Mononuclear cell (primary cell): ENCODE results near the gene ATRN. TPM values are rescaled to one million over a fixed set of nuclear protein-coding genes. Genes with fewer than 3 reads are reported as not detected.

ENCODE experiments used
- H3K27me3 ChIP-seq: 2 replicates; pipeline ENCODE4 v1.6.0; 2011; ENCODE audit warnings: low read length, control low read depth; ENCODE audit not compliant: insufficient read depth
- H3K4me1 ChIP-seq: 2 replicates; pipeline ENCODE4 v1.5.1; 2011; ENCODE audit warnings: mild to moderate bottlenecking, low read length, control low read depth; ENCODE audit not compliant: insufficient read depth
- H3K4me3 ChIP-seq: 2 replicates; pipeline ENCODE4 v1.5.1; 2011; ENCODE audit warnings: mild to moderate bottlenecking, low read length, moderate library complexity
- H3K9me3 ChIP-seq: 2 replicates; pipeline ENCODE4 v1.5.1; 2011; ENCODE audit warnings: low read depth, mild to moderate bottlenecking, control low read depth, low read length
- total RNA-seq: library from RNA; depleted of rRNA; stranded (reverse); fragments of >200 nt; gene quantifications from one replicate; pipeline ENCODE4 v1.2.3, GENCODE V29; 2012

The ATRN gene
- total RNA-seq, 1 donor: 11.6 TPM

DNA sequence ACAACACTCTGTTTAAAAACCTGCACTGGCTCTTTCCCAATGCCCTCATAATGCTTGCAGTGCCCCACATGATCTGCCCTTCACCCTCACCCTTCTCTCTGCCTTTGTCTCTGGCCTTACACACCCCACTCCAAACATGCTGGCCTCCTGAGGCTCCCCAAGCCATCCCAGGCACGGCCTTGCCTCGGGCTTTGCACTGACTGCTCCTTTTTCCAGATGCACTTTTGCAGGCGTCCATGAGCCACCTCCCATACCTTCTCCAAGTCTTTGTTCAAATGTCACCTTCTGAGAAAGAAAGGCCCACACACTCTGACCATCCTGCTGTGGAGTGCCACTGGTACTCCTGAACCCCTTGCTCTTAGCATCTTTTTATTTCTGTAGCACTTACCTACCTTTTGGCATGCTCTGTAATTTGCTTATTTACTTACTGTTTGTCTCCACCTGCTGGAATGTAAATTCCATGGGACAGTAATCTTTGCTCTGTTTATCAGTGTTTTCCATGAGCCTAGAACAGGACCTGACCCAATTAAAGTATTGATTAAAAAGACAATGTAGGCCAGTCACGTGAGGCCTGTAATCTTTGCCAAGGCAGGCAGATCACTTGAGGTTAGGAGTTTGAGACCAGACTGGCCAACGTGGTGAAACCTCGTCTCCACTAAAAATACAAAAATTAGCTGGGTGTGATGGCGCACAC is 161.6 kb downstream of the ATRN start:
- H3K27me3 ChIP-seq: no peaks in the 10 kb centered on the region
- no peaks in the 10 kb centered on the region for H3K4me1 ChIP-seq
- no peaks in the 10 kb centered on the region for H3K9me3 ChIP-seq
- no peak overlapping the region for H3K4me3 ChIP-seq

DNA sequence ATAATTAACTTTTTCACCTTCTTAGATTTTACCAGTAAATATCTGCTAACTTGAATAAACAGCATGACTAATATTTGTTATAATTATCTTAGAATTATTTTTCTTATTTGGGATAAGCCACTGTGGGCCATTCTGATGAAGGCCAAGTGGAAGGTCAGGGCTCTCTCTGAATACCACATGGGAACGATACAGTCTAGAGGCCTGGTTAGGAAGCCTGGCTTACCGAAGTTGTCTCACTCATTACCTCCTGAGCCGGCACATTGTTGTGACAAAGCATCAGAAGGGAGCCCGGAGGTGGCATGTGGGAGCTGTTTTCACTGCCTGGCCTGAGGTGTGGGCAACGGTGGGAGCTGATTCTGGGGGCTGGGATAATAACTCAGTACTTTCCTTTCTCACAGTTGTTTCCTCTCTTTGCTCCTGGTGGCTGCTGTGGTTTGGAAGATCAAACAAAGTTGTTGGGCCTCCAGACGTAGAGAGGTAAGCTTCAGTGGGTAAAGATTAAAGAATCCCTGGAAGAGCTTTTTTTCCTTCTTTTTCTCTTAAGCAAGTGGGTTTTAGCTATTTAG is 163.2 kb downstream of the ATRN start:
- no peak overlapping the region for H3K4me3 ChIP-seq
- H3K4me1 ChIP-seq: no peaks in the 10 kb centered on the region
- H3K27me3 ChIP-seq: no peaks in the 10 kb centered on the region
- H3K9me3 ChIP-seq: no peaks in the 10 kb centered on the region

DNA sequence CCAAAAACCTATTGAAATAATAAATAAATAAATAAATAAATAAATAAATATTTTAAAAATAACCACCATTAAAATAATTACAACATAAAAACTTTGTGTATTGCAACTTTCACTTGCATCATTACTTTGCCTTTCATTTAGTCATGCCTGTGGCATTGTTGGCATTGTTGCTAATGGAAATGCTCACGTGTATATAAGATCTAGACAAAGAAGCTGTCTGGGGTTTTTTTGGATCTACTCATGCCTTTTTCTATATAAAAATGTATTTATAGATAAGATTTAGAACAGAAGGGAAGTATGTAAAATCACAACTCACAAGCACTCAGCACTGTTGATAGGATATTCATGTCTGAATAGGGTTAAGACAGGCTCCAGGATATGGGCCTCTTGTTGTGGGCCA is 164.5 kb downstream of the ATRN start:
- H3K4me1 ChIP-seq: no peaks in the 10 kb centered on the region
- H3K9me3 ChIP-seq: no peaks in the 10 kb centered on the region
- no peaks in the 10 kb centered on the region for H3K27me3 ChIP-seq
- H3K4me3 ChIP-seq: no peak overlapping the region

DNA sequence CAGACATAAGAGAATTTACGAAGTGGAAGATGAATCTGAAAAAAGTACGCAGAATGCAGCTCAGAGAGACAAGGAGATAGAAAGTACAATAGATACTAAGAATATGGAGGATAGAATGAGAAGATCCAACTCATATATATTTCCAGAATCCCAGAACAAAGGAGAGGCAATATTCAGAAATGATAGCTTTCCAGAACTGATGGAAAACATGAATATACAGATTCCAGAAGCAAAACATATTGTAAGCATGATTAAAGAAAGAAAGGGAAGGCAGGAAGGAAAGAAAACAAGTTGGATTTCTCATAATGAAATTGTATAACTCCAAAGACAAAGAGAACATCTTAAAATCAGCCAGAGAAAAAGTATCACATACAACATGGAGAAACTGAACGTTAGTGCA is 169.4 kb downstream of the ATRN start:
- H3K4me3 ChIP-seq: no peak overlapping the region
- H3K9me3 ChIP-seq: no peaks in the 10 kb centered on the region
- H3K27me3 ChIP-seq: no peaks in the 10 kb centered on the region
- H3K4me1 ChIP-seq: no peaks in the 10 kb centered on the region

DNA sequence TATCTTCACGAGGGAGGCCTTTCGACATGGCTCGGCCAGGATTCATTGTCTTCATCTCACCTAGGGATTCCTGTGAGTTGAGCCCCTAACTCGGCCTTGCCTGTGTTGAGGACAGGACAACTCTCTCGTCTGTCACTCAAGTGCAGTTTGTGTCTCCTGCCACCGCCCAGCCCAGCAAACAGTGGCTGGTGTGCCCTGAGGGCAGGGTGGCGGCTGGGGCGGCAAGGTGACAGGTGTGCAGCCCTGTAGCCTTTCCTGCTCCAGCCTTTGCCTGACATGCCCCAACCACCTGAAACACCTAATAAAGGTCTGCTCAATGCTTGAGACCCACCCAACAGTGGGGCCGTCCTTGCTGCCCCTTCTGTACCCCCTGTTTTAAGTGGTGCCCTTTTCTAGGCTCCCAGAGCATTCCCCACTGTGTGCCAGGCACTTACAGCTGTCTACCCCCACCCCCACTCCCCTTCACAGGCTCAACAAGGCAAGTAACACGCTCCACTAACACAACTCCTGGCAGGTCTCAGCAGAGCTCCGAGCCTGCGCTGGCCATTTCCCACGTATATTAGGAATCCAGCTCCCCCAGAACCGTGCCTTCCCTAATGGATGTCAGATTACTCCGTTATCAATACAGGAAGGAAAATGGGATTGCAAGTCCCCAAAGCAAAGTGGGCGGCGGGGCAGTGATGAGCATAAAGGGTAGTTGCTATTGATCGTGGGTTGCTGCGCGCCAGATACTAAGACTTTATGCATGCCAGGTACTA is 174.7 kb downstream of the ATRN start:
- Histone ChIP-seq H3K4me3 (no peak overlapping the region), H3K9me3 (no peaks in the 10 kb centered on the region), H3K4me1 (no peaks in the 10 kb centered on the region), H3K27me3 (no peaks in the 10 kb centered on the region)

DNA sequence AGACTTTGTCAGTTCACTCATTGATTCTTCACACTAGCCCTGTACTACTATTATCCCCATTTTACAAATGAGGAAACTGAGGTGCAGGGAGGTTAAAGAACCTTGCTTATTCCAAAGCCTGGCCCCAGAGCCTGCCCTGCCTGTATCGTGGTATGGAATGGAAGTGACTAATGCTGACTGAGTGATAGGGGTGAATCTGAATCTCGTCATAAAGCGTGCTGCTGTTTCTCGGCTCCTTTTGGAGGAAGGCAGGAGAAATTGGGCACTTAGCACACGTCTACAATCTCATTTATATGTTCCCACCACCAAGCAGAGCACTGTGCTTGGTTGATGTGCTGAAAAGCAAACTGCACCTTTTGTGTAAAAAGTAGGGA is 175.2 kb downstream of the ATRN start:
- no peaks in the 10 kb centered on the region for H3K9me3 ChIP-seq
- no peaks in the 10 kb centered on the region for H3K4me1 ChIP-seq
- no peaks in the 10 kb centered on the region for H3K27me3 ChIP-seq
- no peak overlapping the region for H3K4me3 ChIP-seq

DNA sequence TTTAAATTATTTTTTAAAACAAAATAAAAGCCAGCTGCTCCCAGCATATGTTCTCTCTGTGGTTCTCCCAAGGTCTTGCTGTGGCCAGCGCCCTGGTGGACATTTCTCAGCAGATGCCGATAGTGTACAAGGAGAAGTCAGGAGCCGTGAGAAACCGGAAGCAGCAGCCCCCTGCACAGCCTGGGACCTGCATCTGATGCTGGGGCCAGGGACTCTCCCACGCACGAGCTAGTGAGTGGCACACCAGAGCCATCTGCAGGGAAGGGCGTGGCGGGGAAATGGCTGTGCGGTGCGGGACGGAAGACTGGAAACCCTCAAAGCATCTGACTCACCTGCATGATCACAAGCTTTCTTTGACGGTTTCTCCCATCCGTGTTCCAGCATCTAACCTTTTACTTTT is 175.8 kb downstream of the ATRN start:
- Histone ChIP-seq H3K9me3 (no peaks in the 10 kb centered on the region), H3K27me3 (no peaks in the 10 kb centered on the region), H3K4me3 (no peak overlapping the region), H3K4me1 (no peaks in the 10 kb centered on the region)

DNA sequence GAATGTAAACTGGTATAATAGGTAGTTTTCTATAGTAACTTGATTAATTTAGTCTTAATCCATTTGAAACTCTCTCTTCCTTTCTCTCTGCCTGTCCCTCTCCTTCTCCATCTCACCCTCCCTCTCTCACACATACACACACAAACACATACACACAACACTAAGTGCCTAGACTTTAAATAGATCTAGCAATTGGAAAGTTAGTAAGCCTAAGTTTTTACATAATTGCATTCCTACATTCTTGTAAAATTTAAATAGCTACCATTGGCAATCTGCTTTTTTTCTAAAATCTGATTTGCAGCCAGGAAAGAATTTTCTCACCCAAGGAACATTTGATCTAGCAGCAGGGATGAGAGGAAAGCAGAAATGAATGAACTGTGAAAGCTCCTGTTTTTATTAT is 176.7 kb downstream of the ATRN start:
- no peaks in the 10 kb centered on the region for H3K4me1 ChIP-seq
- no peak overlapping the region for H3K4me3 ChIP-seq
- no peaks in the 10 kb centered on the region for H3K9me3 ChIP-seq

DNA sequence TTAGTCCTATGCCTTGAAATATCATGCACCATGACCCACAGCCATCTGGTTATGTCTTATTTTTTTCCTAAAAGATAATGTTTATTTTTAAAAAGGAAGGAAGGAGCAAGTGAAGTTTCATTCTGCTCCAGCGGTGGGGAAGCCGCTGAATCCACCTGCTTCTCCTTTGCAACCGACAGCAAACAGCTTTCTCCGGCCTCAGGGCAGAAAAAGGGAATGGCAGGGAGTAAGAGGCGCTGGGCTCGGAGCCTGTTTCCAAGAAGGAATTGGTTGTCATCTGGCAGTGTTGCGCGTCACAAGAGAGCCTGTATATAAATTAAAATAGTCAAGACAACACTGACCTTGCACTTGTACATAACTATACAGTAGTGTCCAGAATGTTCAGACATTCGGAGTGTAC is 178.1 kb downstream of the ATRN start:
- H3K27me3 ChIP-seq: no peaks in the 10 kb centered on the region
- no peaks in the 10 kb centered on the region for H3K9me3 ChIP-seq
- peaks cover 13% of the 10 kb centered on the region for H3K4me1 ChIP-seq
- H3K4me3 ChIP-seq: no peak overlapping the region

More for the DNA sequence above, 176.7 kb downstream of the ATRN start:
- H3K27me3 ChIP-seq: no peaks in the 10 kb centered on the region

DNA sequence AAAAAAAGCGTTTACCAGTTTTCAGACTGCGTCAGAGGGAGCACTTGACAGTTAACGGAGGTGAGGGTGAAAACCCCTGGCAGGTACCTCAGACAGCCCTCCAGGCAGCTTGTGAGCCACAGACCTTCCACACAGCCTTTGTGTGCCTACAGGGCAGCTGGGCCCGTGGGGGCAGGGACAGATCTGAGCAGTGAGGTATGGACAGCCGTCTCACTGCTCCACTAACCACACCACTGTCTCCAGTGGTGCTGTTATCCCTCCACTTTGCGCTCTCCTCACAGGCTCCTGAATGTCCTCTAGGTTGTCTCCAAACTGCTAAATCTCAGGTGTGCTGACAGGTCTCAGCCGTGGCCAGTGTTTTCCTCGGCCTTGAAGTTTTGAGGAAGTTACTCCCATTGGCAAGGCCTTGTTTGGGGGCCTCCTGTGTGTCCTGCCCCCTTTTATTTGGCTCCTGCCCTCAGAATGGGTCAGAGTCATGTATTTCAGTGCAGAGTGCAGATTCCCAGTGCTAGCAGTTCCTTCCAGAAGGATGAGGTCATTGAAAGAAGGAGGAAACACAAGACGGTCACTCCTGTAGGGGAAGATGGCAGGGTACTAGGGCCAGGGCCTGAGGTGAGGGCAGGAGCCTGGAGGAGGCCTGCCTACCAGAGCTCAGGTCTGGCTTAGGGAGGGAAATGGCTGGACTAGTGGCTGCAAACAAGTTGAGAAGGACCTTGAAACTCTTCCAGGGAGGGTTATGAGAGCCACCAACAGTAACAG is 180.6 kb downstream of the ATRN start:
- no peaks in the 10 kb centered on the region for H3K9me3 ChIP-seq
- no peaks in the 10 kb centered on the region for H3K27me3 ChIP-seq
- H3K4me3 ChIP-seq: no peak overlapping the region
- peaks cover 14% of the 10 kb centered on the region for H3K4me1 ChIP-seq

DNA sequence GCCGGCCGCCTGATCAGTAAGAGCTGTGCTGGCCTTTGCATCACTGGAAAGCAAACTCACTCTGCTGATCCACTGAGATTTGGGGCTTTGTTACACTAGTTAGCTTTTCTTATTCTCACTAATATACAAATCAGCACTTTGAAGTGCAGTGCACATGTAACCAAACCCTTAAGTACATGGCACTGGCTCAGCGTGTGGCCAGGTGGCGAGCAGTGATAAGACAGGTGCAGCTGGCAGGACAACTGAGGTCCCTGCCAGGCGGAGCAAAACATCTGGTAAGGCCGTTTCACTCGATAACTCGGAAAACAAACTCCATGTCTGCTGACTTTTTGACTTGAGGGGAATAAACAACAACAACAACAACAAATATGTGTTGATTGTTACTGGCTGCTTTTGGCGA is 181.4 kb downstream of the ATRN start:
- peaks cover 14% of the 10 kb centered on the region for H3K4me1 ChIP-seq
- no peak overlapping the region for H3K4me3 ChIP-seq
- no peaks in the 10 kb centered on the region for H3K27me3 ChIP-seq
- H3K9me3 ChIP-seq: no peaks in the 10 kb centered on the region

DNA sequence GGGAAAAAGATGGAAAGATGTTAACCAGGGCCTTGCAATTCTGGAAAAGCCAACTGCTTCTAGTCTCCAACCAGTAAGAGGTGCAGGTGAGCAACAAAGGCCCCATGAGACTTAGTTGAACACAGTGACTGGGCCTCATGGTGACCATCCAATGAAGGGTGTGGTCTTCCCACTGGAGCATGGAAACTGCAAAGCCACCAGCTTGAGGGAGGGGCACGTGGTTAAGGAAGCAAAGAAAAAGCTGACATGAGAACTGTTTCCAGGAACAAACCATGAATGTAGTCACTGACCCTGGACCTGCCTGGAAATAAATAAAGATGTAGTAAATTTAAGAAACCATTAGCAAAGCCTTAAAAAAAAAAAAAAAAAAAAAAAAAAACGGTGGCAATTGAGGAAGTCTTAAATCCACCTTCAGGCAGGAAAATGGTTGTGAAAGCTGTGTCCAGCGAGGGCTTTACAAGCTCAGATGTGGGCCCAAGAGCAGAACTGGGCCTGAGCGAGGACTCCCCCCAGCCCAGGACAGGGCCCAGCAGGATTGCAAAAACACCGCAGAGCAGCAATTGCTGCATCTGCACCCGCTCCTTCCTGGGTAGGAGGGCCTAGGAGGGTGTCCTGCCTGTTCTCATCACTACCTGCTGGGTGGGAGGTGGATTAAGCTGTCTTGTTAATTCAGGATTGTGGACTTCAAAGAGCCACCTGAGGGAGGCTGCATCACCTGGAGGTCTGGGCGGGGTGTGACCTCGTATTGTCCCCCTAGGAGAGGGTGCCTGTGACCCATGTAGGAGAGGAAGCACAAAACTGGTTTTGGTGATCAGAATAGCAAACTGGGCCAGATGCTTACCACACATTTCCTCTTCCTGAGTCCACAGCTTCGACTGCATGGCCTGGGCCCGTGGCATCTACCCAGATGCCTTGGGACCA is 182.1 kb downstream of the ATRN start:
- Histone ChIP-seq H3K9me3 (no peaks in the 10 kb centered on the region), H3K4me1 (peaks cover 14% of the 10 kb centered on the region), H3K27me3 (no peaks in the 10 kb centered on the region)

DNA sequence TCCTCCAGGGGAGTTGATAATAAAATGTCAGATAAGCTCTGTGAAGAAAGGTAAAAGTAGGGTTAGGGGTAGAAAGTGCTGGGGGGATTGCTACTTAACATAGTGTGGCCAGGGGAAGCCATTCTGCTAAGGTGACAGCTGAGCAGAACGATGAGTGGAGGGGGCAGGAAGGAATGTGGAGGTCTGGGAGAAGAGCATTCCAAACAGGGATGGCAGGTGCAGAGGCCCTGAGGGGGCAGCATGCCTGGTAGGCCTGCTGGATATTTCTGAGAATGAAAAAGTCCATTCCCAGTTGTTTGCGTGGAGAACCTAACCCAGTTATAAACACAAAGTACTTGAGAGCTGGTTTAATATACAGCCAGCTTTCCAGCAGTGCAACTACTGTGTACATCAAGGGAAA is 183.1 kb downstream of the ATRN start:
- Histone ChIP-seq H3K27me3 (no peaks in the 10 kb centered on the region), H3K9me3 (no peaks in the 10 kb centered on the region), H3K4me3 (no peak overlapping the region), H3K4me1 (peaks cover 14% of the 10 kb centered on the region)

More for the DNA sequence above, 182.1 kb downstream of the ATRN start:
- H3K4me3 ChIP-seq: no peak overlapping the region

DNA sequence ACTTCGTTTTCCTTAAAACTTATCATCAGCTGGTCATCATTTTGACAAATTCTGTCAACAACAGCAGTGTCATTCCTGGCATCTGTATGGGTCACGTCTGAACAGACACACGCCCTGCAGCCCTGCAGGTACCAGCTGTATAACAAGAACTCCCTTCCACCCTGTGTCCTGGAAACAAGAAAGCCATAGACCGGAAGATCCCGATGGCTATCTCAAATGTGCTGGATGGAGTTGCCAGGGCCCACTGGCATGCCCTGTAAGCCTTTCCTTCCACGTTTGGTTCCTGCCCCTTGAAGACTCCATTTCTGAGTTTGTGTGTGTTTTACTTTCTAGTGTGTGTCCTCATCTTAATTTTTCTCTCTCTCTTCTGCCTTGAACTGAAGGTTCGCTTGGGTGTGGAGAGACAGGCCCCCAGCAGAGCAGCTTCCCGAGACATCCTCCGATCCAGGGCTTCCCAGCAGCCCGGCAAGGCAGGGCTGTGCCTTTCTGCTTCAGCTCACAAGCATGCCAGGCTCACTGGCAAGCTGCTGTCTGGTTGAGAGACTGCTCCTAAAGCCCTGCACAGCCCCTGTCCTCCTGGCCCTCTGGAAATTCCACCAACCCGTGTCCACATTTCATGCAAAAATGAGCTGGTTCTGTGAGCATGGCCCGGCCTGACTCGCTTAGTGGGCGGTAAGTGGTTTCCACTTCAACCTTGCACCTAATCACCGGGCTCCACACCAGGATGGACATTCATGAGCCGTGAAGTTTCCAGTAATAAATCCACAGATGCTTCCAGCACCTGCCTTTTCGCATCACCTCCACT is 183.7 kb downstream of the ATRN start:
- Histone ChIP-seq H3K9me3 (no peaks in the 10 kb centered on the region), H3K27me3 (no peaks in the 10 kb centered on the region), H3K4me1 (peaks cover 14% of the 10 kb centered on the region), H3K4me3 (no peak overlapping the region)
